ENCODE results near the gene BLTP3B.

Gene BLTP3B

GRCh38 chr12:100163416-100164152 is 20.9 kb upstream of the BLTP3B start:
- DNase-seq = peak; percentile 83

GRCh38 chr12:100159391-100160104 is 16.9 kb upstream of the BLTP3B start:
- no peak for DNase-seq

- DNase-seq = no peak
Observed at GRCh38 chr12:100158535-100158934, 15.9 kb upstream of the BLTP3B start.

GRCh38 chr12:100157427-100157821 is 14.8 kb upstream of the BLTP3B start:
- DNase-seq = no peak

GRCh38 chr12:100156731-100157426 is 14.2 kb upstream of the BLTP3B start:
- DNase-seq = no peak

- DNase-seq = peak; percentile 84
Observed at GRCh38 chr12:100154474-100155247, 12.0 kb upstream of the BLTP3B start.

GRCh38 chr12:100153131-100153530 is 10.5 kb upstream of the BLTP3B start:
- DNase-seq = no peak

- no peak for DNase-seq
Observed at GRCh38 chr12:100151769-100152168, 9.1 kb upstream of the BLTP3B start.

- DNase-seq = no peak
Observed at GRCh38 chr12:100146252-100146651, 3.6 kb upstream of the BLTP3B start.

GRCh38 chr12:100145643-100146042 is 3.0 kb upstream of the BLTP3B start:
- DNase-seq = no peak

GRCh38 chr12:100141998-100142850 is 450 bp downstream of the BLTP3B start:
- DNase-seq = no peak

GRCh38 chr12:100141666-100141997 is 1.0 kb downstream of the BLTP3B start:
- peak; percentile 88 for DNase-seq

- no peak for DNase-seq
Observed at GRCh38 chr12:100138803-100139098, 3.9 kb downstream of the BLTP3B start.

- peak; percentile 37 for DNase-seq
Observed at GRCh38 chr12:100138048-100138802, 4.4 kb downstream of the BLTP3B start.

- DNase-seq = no peak
Observed at GRCh38 chr12:100133200-100133599, 9.5 kb downstream of the BLTP3B start.

GRCh38 chr12:100128512-100128908 is 14.2 kb downstream of the BLTP3B start:
- DNase-seq = no peak

- no peak for DNase-seq
Observed at GRCh38 chr12:100127766-100128511, 14.7 kb downstream of the BLTP3B start.

GRCh38 chr12:100123316-100124095 is 19.2 kb downstream of the BLTP3B start:
- no peak for DNase-seq

- DNase-seq = no peak
Observed at GRCh38 chr12:100120355-100120754, 22.3 kb downstream of the BLTP3B start.

GRCh38 chr12:100115291-100115690 is 27.4 kb downstream of the BLTP3B start:
- no peak for DNase-seq
